HEK293 (cell line): Measurements from ENCODE around the gene C1RL.

ENCODE experiments used
- CTCF ChIA-PET: fragments of 350-600 bp; formaldehyde crosslinking; extraction: SDS; loops from one replicate; lab custom pipeline; 2021; ENCODE audit warnings: antibody characterized with exemption; lab: Yijun Ruan, JAX
- POLR2A ChIA-PET: fragments of 300-600 bp; formaldehyde crosslinking; extraction: SDS; loops from one replicate; lab custom pipeline; 2020; ENCODE audit warnings: antibody characterized with exemption, inconsistent platforms; lab: Yijun Ruan, JAX
- H3K27ac ChIP-seq: fragments of 200-500 bp; sonication (Bioruptor generic); 2 replicates; pipeline ENCODE4 v1.5.1; 2014; ENCODE audit warnings: low read depth, low read length, control low read depth, inconsistent platforms; ENCODE audit errors: extremely low read depth
- H3K36me3 ChIP-seq, 2 experiments: fragments of 200-500 bp in 1 of 2; sonication (Bioruptor generic) in 1 of 2; 1 replicate in 1 of 2; 2 replicates in 1 of 2; pipeline ENCODE4 v1.5.1; 2014 to 2017; ENCODE audit warnings: inconsistent platforms in 2 of 2, low read length in 2 of 2; ENCODE audit not compliant: control insufficient read depth in 2 of 2, insufficient read depth in 1 of 2
- H3K4me1 ChIP-seq: fragments of 200-500 bp; sonication (Bioruptor generic); 2 replicates; pipeline ENCODE4 v1.5.1; 2014; ENCODE audit warnings: mild to moderate bottlenecking, low read length, inconsistent platforms; ENCODE audit not compliant: control insufficient read depth, insufficient read depth
- H3K4me3 ChIP-seq: 2 replicates; pipeline ENCODE4 v1.5.1; 2011; ENCODE audit warnings: low read depth, mild to moderate bottlenecking, control low read depth, low read length, moderate library complexity
- H3K9me3 ChIP-seq: fragments of 200-500 bp; sonication (Bioruptor generic); 2 replicates; pipeline ENCODE4 v1.5.1; 2014; ENCODE audit warnings: low read depth, low read length, inconsistent platforms; ENCODE audit not compliant: control insufficient read depth, insufficient read depth
- AEBP2 ChIP-seq: fragments of 450-650 bp; formaldehyde crosslinking; IDR thresholded peaks from 2 replicates; pipeline ENCODE4 v1.5.1; 2016; ENCODE audit warnings: missing biosample characterization, missing genetic modification characterization, borderline replicate concordance
- GFI1B ChIP-seq: fragments of 450-650 bp; formaldehyde crosslinking; IDR thresholded peaks from 2 replicates; pipeline ENCODE4 v1.5.1; 2016; ENCODE audit warnings: missing biosample characterization, missing genetic modification characterization
- HOXD13 ChIP-seq: sonication (generic); formaldehyde crosslinking; IDR thresholded peaks from 2 replicates; pipeline ENCODE4 v1.8.0; 2022; ENCODE audit warnings: missing genetic modification reagents, borderline replicate concordance
- KLF7 ChIP-seq: fragments of 450-650 bp; formaldehyde crosslinking; IDR thresholded peaks from 2 replicates; pipeline ENCODE4 v1.5.1; 2016; ENCODE audit warnings: missing biosample characterization, missing genetic modification characterization, borderline replicate concordance
- MEIS1 ChIP-seq: sonication (generic); formaldehyde crosslinking; IDR thresholded peaks from 2 replicates; pipeline ENCODE4 v1.8.1; 2022; ENCODE audit warnings: missing genetic modification reagents, mild to moderate bottlenecking, borderline replicate concordance
- RBAK ChIP-seq: fragments of 450-650 bp; formaldehyde crosslinking; IDR thresholded peaks from 2 replicates; pipeline ENCODE4 v1.5.1; 2016; ENCODE audit warnings: missing biosample characterization, missing genetic modification characterization
- ZBTB10 ChIP-seq: fragments of 450-650 bp; formaldehyde crosslinking; IDR thresholded peaks from 2 replicates; pipeline ENCODE4 v1.5.1; 2016; ENCODE audit warnings: missing biosample characterization, missing genetic modification characterization
- ZNF121 ChIP-seq: fragments of 450-650 bp; formaldehyde crosslinking; IDR thresholded peaks from 2 replicates; pipeline ENCODE4 v1.5.1; 2016; ENCODE audit warnings: missing biosample characterization, missing genetic modification characterization
- ZNF148 ChIP-seq: fragments of 450-650 bp; formaldehyde crosslinking; IDR thresholded peaks from 2 replicates; pipeline ENCODE4 v1.5.0; 2017; ENCODE audit warnings: missing biosample characterization, missing genetic modification characterization, borderline replicate concordance
- ZNF169 ChIP-seq: fragments of 450-650 bp; formaldehyde crosslinking; IDR thresholded peaks from 2 replicates; pipeline ENCODE4 v1.5.1; 2016; ENCODE audit warnings: missing biosample characterization, missing genetic modification characterization
- ZNF19 ChIP-seq: fragments of 450-650 bp; formaldehyde crosslinking; IDR thresholded peaks from 2 replicates; pipeline ENCODE4; 2016; ENCODE audit warnings: missing biosample characterization, missing genetic modification characterization, low read depth
- ZNF23 ChIP-seq: fragments of 450-650 bp; formaldehyde crosslinking; IDR thresholded peaks from 2 replicates; pipeline ENCODE4 v1.5.1; 2016; ENCODE audit warnings: missing biosample characterization, missing genetic modification characterization, borderline replicate concordance
- ZNF266 ChIP-seq: fragments of 450-650 bp; formaldehyde crosslinking; IDR thresholded peaks from 2 replicates; pipeline ENCODE4 v1.5.1; 2016; ENCODE audit warnings: missing biosample characterization, missing genetic modification characterization, low read depth
- ZNF341 ChIP-seq: fragments of 450-650 bp; formaldehyde crosslinking; IDR thresholded peaks from 2 replicates; pipeline ENCODE4; 2016; ENCODE audit warnings: low read depth, missing biosample characterization, missing genetic modification characterization
- ZNF354C ChIP-seq: fragments of 450-650 bp; formaldehyde crosslinking; IDR thresholded peaks from 2 replicates; pipeline ENCODE4 v1.5.1; 2016; ENCODE audit warnings: missing biosample characterization, missing genetic modification characterization, low read depth, borderline replicate concordance
- ZNF423 ChIP-seq: fragments of 450-650 bp; formaldehyde crosslinking; IDR thresholded peaks from 2 replicates; pipeline ENCODE4 v1.5.1; 2016; ENCODE audit warnings: missing biosample characterization, missing genetic modification characterization
- ZNF433 ChIP-seq: fragments of 450-650 bp; formaldehyde crosslinking; IDR thresholded peaks from 2 replicates; pipeline ENCODE4 v1.5.1; 2016; ENCODE audit warnings: missing biosample characterization, missing genetic modification characterization, low read depth
- ZNF473 ChIP-seq: fragments of 450-650 bp; formaldehyde crosslinking; IDR thresholded peaks from 2 replicates; pipeline ENCODE4 v1.5.1; 2017; ENCODE audit warnings: missing biosample characterization, missing genetic modification characterization
- ZNF501 ChIP-seq: fragments of 450-650 bp; formaldehyde crosslinking; IDR thresholded peaks from 2 replicates; pipeline ENCODE4 v1.5.1; 2016; ENCODE audit warnings: missing biosample characterization, missing genetic modification characterization
- ZNF513 ChIP-seq: fragments of 450-650 bp; IDR thresholded peaks from 2 replicates; pipeline ENCODE4 v1.5.1; 2018; ENCODE audit warnings: missing biosample characterization, missing genetic modification characterization
- ZNF555 ChIP-seq: fragments of 450-650 bp; formaldehyde crosslinking; conservative IDR thresholded peaks from 2 replicates; pipeline ENCODE4 v1.5.1; 2017; ENCODE audit warnings: missing biosample characterization, mild to moderate bottlenecking, missing genetic modification characterization, inconsistent platforms
- ZNF645 ChIP-seq: fragments of 450-650 bp; formaldehyde crosslinking; IDR thresholded peaks from 2 replicates; pipeline ENCODE4; 2016; ENCODE audit warnings: missing biosample characterization, missing genetic modification characterization
- ZNF777 ChIP-seq: fragments of 450-650 bp; formaldehyde crosslinking; IDR thresholded peaks from 2 replicates; pipeline ENCODE4 v1.5.1; 2017; ENCODE audit warnings: missing biosample characterization, missing genetic modification characterization, borderline replicate concordance
- ZSCAN30 ChIP-seq: fragments of 450-650 bp; IDR thresholded peaks from 2 replicates; pipeline ENCODE4 v1.5.1; 2018; ENCODE audit warnings: missing biosample characterization, mild to moderate bottlenecking, missing genetic modification characterization, moderate library complexity

Gene C1RL

GRCh38 chr12:7089196-7089871, 19.7 kb downstream of the C1RL start:
- TF ChIP-seq ZNF433 (no peak), GFI1B (tag by site-specific recombination) (no peak), ZNF121 (no peak), ZNF501 (tag by site-specific recombination) (no peak), MEIS1 (CRISPR knock-in tag) (no peak), ZNF777 (tag by site-specific recombination) (no peak), ZNF513 (tag by site-specific recombination) (no peak), KLF7 (tag by site-specific recombination) (no peak), ZNF148 (tag by site-specific recombination) (no peak), RBAK (tag by site-specific recombination) (no peak), ZNF555 (tag by site-specific recombination) (no peak), ZNF341 (tag by site-specific recombination) (no peak), AEBP2 (tag by site-specific recombination) (no peak), ZNF19 (no peak), ZSCAN30 (tag by site-specific recombination) (no peak)
- H3K36me3 ChIP-seq = peaks cover 0 to 10% of the 10 kb centered on the region in 2 experiments; a peak in 2 of 3 replicates
- ChIA-PET CTCF (interaction anchor here (0.6 to 1.7 kb wide), 3 partner anchors 145 to 207 kb away, joined by 3 to 7 read pairs (median 3); partner anchors contain the start of genes C12orf57 and RNU7-1), POLR2A (interaction anchor here (0.7 to 1.1 kb wide), 2 partner anchors 144 to 146 kb away, joined by 3 to 4 read pairs; partner anchors contain the start of genes C12orf57 and RNU7-1)
- H3K4me3 ChIP-seq = no peak overlapping the region
- H3K4me1 ChIP-seq = no peaks in the 10 kb centered on the region
- no peak overlapping the region for H3K27ac ChIP-seq
- H3K9me3 ChIP-seq = no peaks in the 10 kb centered on the region

GRCh38 chr12:7083125-7083524, 25.9 kb downstream of the C1RL start:
- ChIA-PET CTCF (interaction anchor here (0.6 kb wide), 1 partner anchor 26 kb away, joined by 3 read pairs; no protein-coding TSS in a partner anchor), POLR2A (no interaction called here)
- H3K36me3 ChIP-seq = peaks cover 0 to 16% of the 10 kb centered on the region in 2 experiments; a peak in 2 of 3 replicates
- no peak overlapping the region for H3K27ac ChIP-seq
- H3K4me3 ChIP-seq = no peak overlapping the region
- H3K4me1 ChIP-seq = no peaks in the 10 kb centered on the region
- H3K9me3 ChIP-seq = no peaks in the 10 kb centered on the region
- TF ChIP-seq ZNF23 (tag by site-specific recombination) (peak; percentile 38; the same call in 1 of the 2 replicates), ZBTB10 (tag by site-specific recombination) (no peak), ZNF645 (no peak), ZNF169 (tag by site-specific recombination) (peak; percentile 71; the same call in 1 of the 2 replicates), ZNF354C (tag by site-specific recombination) (no peak), HOXD13 (CRISPR knock-in tag) (no peak), ZNF473 (tag by site-specific recombination) (0 out of 2 replicates have a peak, but pooled peaks have one; percentile 59), ZNF423 (no peak), ZNF266 (tag by site-specific recombination) (0 out of 2 replicates have a peak, but pooled peaks have one; percentile 38)
